Endodermal cell (in vitro differentiated cells): ENCODE measurements around the gene CPT1C. TPM values are rescaled to one million over a fixed set of nuclear protein-coding genes. Genes with fewer than 3 reads are reported as not detected.

ENCODE experiments used
- DNase-seq: peaks from one replicate; pipeline ENCODE4 v3.0.0-alpha.2; 2017
- H3K27ac ChIP-seq: 2 replicates; pipeline ENCODE4 v1.5.1; 2013; ENCODE audit warnings: mild to moderate bottlenecking, low read depth, low read length, moderate library complexity
- H3K27me3 ChIP-seq: 2 replicates; pipeline ENCODE4 v1.6.1; 2013; ENCODE audit warnings: mild to moderate bottlenecking, low read length, moderate library complexity; ENCODE audit not compliant: insufficient read depth, control insufficient read depth, poor library complexity, severe bottlenecking
- H3K36me3 ChIP-seq: 2 replicates; pipeline ENCODE4 v1.7.0; 2013; ENCODE audit warnings: mild to moderate bottlenecking, low read length, moderate library complexity; ENCODE audit not compliant: control insufficient read depth, insufficient read depth
- H3K4me1 ChIP-seq: one replicate; pipeline ENCODE4 v1.7.0; 2013; ENCODE audit warnings: low read length; ENCODE audit not compliant: control insufficient read depth, insufficient read depth
- H3K4me3 ChIP-seq: 2 replicates; pipeline ENCODE4 v1.5.1; 2013; ENCODE audit warnings: mild to moderate bottlenecking, low read length, moderate library complexity
- H3K9ac ChIP-seq: 2 replicates; pipeline ENCODE4 v1.6.1; 2013; ENCODE audit warnings: mild to moderate bottlenecking, low read length, moderate library complexity; ENCODE audit not compliant: poor library complexity, severe bottlenecking; ENCODE audit errors: extremely low read depth
- H3K9me3 ChIP-seq: 2 replicates; pipeline ENCODE4 v1.6.1; 2013; ENCODE audit warnings: mild to moderate bottlenecking, low read length, moderate library complexity; ENCODE audit not compliant: control insufficient read depth
- H3K27ac Mint-ChIP-seq: 2 replicates; pipeline ENCODE4 v1.8.0; 2020; ENCODE audit warnings: mixed read lengths
- H3K27me3 Mint-ChIP-seq: 2 replicates; pipeline ENCODE4 v1.8.0; 2021; ENCODE audit warnings: mild to moderate bottlenecking, mixed read lengths; ENCODE audit not compliant: insufficient read depth
- H3K36me3 Mint-ChIP-seq: 2 replicates; pipeline ENCODE4 v1.8.0; 2020; ENCODE audit warnings: low read depth, mixed read lengths
- H3K4me1 Mint-ChIP-seq: 2 replicates; pipeline ENCODE4 v1.8.0; 2020; ENCODE audit warnings: mixed read lengths
- H3K4me3 Mint-ChIP-seq: 2 replicates; pipeline ENCODE4 v1.8.0; 2020; ENCODE audit warnings: mild to moderate bottlenecking, moderate library complexity, mixed read lengths
- H3K9me3 Mint-ChIP-seq: 2 replicates; pipeline ENCODE4 v1.8.0; 2020; ENCODE audit warnings: mild to moderate bottlenecking, mixed read lengths
- CTCF ChIP-seq: fragments of 200-600 bp; sonication (generic); conservative IDR thresholded peaks from 2 replicates; pipeline ENCODE4 v1.5.0; 2021; ENCODE audit warnings: antibody characterized with exemption, mild to moderate bottlenecking
- WGBS, 2 experiments: methylation state at CpG; one replicate each; pipeline versions ENCODE4 v1.1.5 to v1.1.7; 2013; ENCODE audit warnings: missing lambda C conversion rate in 2 of 2, mixed read lengths in 1 of 2; ENCODE audit not compliant: insufficient coverage in 1 of 2, insufficient read length in 1 of 2; 5-methylcytosine and 5-hydroxymethylcytosine counted together
- total RNA-seq, 2 donors: library from RNA; stranded (reverse); fragmentation: NEBNext Ultra II Directional in 1 of 2; extraction: Animal tissue kit (Norgen Biotek cat#: 25700) in 1 of 2; gene quantifications; 2 replicates in 1 of 2; 3 replicates in 1 of 2; pipeline ENCODE4 v1.2.1, GENCODE V29; 2021

CPT1C gene
- total RNA-seq, 2 donors from 2014 or later, result 41.4 to 59.7 TPM

- Mint-ChIP-seq H3K4me3 (no peak overlapping the region), H3K27ac (no peak overlapping the region), H3K4me1 (peaks cover 22% of the 10 kb centered on the region), H3K27me3 (no peaks in the 10 kb centered on the region), H3K36me3 (peaks cover 46% of the 10 kb centered on the region), H3K9me3 (no peaks in the 10 kb centered on the region)
- H3K9ac ChIP-seq, result no peak overlapping the region
- 96 to 97% methylated on average over 15 to 19 of the region's 19 CpGs for WGBS, 2 experiments
- TF ChIP-seq CTCF, result no peak
- H3K27ac ChIP-seq, result no peak overlapping the region
- H3K4me3 ChIP-seq, result no peak overlapping the region
- no peaks in the 10 kb centered on the region for H3K9me3 ChIP-seq
- H3K27me3 ChIP-seq, result no peaks in the 10 kb centered on the region
- peak; percentile 38 for DNase-seq
- peaks cover 14% of the 10 kb centered on the region for H3K4me1 ChIP-seq
- H3K36me3 ChIP-seq, result peaks cover 52% of the 10 kb centered on the region
Observed at GRCh38 chr19:49681830-49682229, 9.1 kb upstream of the CPT1C start.

GRCh38 chr19:49682274-49682673, 8.6 kb upstream of the CPT1C start:
- H3K9ac ChIP-seq, result no peak overlapping the region
- peak overlapping the region; percentile 26 for H3K27ac Mint-ChIP-seq
- DNase-seq, result peak; percentile 33

GRCh38 chr19:49683814-49684250, 7.1 kb upstream of the CPT1C start:
- H3K36me3 ChIP-seq, result peaks cover 57% of the 10 kb centered on the region
- Mint-ChIP-seq H3K4me1 (peaks cover 19% of the 10 kb centered on the region), H3K36me3 (peaks cover 57% of the 10 kb centered on the region), H3K9me3 (no peaks in the 10 kb centered on the region), H3K4me3 (no peak overlapping the region), H3K27ac (peak overlapping the region; percentile 44), H3K27me3 (no peaks in the 10 kb centered on the region)
- no peak overlapping the region for H3K4me3 ChIP-seq
- H3K9me3 ChIP-seq, result no peaks in the 10 kb centered on the region
- TF ChIP-seq CTCF, result no peak
- H3K27me3 ChIP-seq, result no peaks in the 10 kb centered on the region
- H3K9ac ChIP-seq, result no peak overlapping the region
- no peak overlapping the region for H3K27ac ChIP-seq
- peaks cover 14% of the 10 kb centered on the region for H3K4me1 ChIP-seq
- whole genome bisulfite sequencing, 2 experiments, result 96 to 100% methylated on average over 8 to 18 of the region's 18 CpGs
- no peak for DNase-seq

More at GRCh38 chr19:49682274-49682673, 8.6 kb upstream of the CPT1C start:
- Histone ChIP-seq H3K9me3 (no peaks in the 10 kb centered on the region), H3K36me3 (peaks cover 52% of the 10 kb centered on the region), H3K4me3 (no peak overlapping the region), H3K27me3 (no peaks in the 10 kb centered on the region), H3K27ac (no peak overlapping the region), H3K4me1 (peaks cover 14% of the 10 kb centered on the region)
- Mint-ChIP-seq H3K9me3 (no peaks in the 10 kb centered on the region), H3K4me1 (peaks cover 22% of the 10 kb centered on the region), H3K36me3 (peaks cover 49% of the 10 kb centered on the region), H3K27me3 (no peaks in the 10 kb centered on the region), H3K4me3 (no peak overlapping the region)
- WGBS, 2 experiments, result 95 to 97% methylated on average over 8 of the region's 8 CpGs
- TF ChIP-seq CTCF, result no peak
